ENCODE measurements around the gene CWC15. TPM values are rescaled to one million over a fixed set of nuclear protein-coding genes. Genes with fewer than 3 reads are reported as not detected.

Gene CWC15
- polyA plus RNA-seq, 1 of the 3 experiments (the other 2 are of a cell fraction), result 27.0 TPM

DNA sequence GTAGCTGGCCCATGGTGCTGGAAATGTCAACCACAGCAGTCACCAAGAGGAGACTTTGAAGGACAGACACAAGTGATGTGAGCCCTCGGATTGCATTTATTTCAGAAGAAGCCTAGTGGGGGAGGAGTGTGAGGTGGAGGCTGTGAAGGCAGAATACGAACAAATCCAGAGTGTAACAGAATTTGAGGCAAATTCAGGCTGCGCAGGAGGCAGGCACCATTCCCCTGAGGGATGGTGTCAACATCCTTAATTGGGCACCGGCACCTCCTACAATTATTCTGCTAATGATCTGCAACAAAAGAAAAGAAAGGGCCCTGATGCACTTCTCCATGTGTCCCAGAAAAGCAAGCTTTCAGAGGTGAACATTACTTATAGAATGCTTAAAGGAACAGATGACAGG is 32.2 kb downstream of the CWC15 start:
- no peak overlapping the region for H3K27ac ChIP-seq (ENCODE audit: low read depth in 2 of 2, low read length in 1 of 2)
- no peaks in the 10 kb centered on the region for H4K20me1 ChIP-seq (ENCODE audit: insufficient read depth)
- peaks cover 18% of the 10 kb centered on the region for H3F3A ChIP-seq (replicated peaks; ENCODE audit: insufficient read depth)
- H3K27me3 ChIP-seq (ENCODE audit: insufficient read depth), result no peaks in the 10 kb centered on the region
- H3K79me2 ChIP-seq (ENCODE audit: insufficient read depth), result no peaks in the 10 kb centered on the region
- TF ChIP-seq NRF1 (IDR thresholded peaks at IDR 0.05; ENCODE audit: low read depth, low read length) (no peak), FOXJ3 (CRISPR knock-in tag; IDR thresholded peaks at IDR 0.05) (no peak), JUND (IDR thresholded peaks at IDR 0.05) (no peak), RXRA (IDR thresholded peaks at IDR 0.05; ENCODE audit: borderline replicate concordance, low read depth) (no peak), FOXM1 (IDR thresholded peaks at IDR 0.05; ENCODE audit: low read depth) (no peak), MXI1 (IDR thresholded peaks at IDR 0.05; ENCODE audit: low read depth, low read length) (no peak), FOSL2 (IDR thresholded peaks at IDR 0.05; ENCODE audit: borderline replicate concordance, low read depth) (no peak), GATA2 (CRISPR knock-in tag; IDR thresholded peaks at IDR 0.05) (no peak)
- TF ChIP-seq, protein P1, sequence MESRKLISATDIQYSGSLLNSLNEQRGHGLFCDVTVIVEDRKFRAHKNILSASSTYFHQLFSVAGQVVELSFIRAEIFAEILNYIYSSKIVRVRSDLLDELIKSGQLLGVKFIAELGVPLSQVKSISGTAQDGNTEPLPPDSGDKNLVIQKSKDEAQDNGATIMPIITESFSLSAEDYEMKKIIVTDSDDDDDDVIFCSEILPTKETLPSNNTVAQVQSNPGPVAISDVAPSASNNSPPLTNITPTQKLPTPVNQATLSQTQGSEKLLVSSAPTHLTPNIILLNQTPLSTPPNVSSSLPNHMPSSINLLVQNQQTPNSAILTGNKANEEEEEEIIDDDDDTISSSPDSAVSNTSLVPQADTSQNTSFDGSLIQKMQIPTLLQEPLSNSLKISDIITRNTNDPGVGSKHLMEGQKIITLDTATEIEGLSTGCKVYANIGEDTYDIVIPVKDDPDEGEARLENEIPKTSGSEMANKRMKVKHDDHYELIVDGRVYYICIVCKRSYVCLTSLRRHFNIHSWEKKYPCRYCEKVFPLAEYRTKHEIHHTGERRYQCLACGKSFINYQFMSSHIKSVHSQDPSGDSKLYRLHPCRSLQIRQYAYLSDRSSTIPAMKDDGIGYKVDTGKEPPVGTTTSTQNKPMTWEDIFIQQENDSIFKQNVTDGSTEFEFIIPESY (IDR thresholded peaks at IDR 0.05; ENCODE audit: borderline replicate concordance, low read depth), result no peak
- TF ChIP-seq, protein P2, sequence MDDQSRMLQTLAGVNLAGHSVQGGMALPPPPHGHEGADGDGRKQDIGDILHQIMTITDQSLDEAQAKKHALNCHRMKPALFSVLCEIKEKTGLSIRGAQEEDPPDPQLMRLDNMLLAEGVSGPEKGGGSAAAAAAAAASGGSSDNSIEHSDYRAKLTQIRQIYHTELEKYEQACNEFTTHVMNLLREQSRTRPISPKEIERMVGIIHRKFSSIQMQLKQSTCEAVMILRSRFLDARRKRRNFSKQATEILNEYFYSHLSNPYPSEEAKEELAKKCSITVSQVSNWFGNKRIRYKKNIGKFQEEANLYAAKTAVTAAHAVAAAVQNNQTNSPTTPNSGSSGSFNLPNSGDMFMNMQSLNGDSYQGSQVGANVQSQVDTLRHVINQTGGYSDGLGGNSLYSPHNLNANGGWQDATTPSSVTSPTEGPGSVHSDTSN (IDR thresholded peaks at IDR 0.05), result no peak
- H3K4me2 ChIP-seq, result no peak overlapping the region
- ChIA-PET CTCF (interaction anchor here (1.5 to 1.8 kb wide), 2 partner anchors 10 to 28 kb away, joined by 3 to 4 read pairs; no protein-coding TSS in a partner anchor), POLR2A (no interaction called here)
- 88% methylated on average over 4 of the region's 4 CpGs for WGBS (ENCODE audit: low lambda C conversion rate)
- H3K9ac ChIP-seq, result no peak overlapping the region
- H3K4me1 ChIP-seq (ENCODE audit: control insufficient read depth in 1 of 2, insufficient read depth in 2 of 2, low read depth in 1 of 2, low read length in 1 of 2), result peaks cover 7 to 11% of the 10 kb centered on the region in 2 experiments
- no peak for DNase-seq
- no peak overlapping the region for H2AFZ ChIP-seq (ENCODE audit: low read depth)
- no peak overlapping the region for H3K4me3 ChIP-seq (ENCODE audit: low read depth in 2 of 2, low read length in 1 of 2)
- no peaks in the 10 kb centered on the region for H3K9me3 ChIP-seq
- no peaks in the 10 kb centered on the region for H3K9me2 ChIP-seq
- no peaks in the 10 kb centered on the region for H3K36me3 ChIP-seq (replicated peaks in 1 of 2; ENCODE audit: control insufficient read depth in 1 of 2, insufficient read depth in 2 of 2, low read length in 1 of 2)

DNA sequence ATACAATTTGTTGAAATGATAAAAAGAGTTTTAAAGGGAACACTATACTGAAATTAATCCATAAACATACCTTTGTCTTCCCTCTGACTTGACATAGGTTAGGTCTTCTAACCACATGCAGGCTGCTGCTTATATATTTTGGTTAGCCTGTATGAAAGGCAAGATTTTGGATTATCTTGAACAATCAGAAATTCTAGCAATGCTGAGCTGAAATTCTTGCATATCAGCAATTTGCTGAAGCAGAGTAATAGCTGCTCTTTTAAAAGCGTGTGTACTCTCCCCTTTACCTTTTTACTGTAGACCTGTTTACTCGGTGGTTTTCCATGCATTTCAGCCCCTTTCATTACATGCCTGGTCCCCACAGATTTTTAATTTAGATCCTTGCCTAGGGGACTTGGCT is 34.0 kb downstream of the CWC15 start:
- H3K27me3 ChIP-seq (ENCODE audit: insufficient read depth), result no peaks in the 10 kb centered on the region
- peaks cover 26% of the 10 kb centered on the region for H3F3A ChIP-seq (replicated peaks; ENCODE audit: insufficient read depth)
- H3K4me2 ChIP-seq, result no peak overlapping the region
- no peak overlapping the region for H2AFZ ChIP-seq (ENCODE audit: low read depth)
- WGBS (ENCODE audit: low lambda C conversion rate), result 92% methylated on average over 2 of the region's 2 CpGs
- POLR2A ChIA-PET, result no interaction called here
- no peak for TF ChIP-seq TCF12 (IDR thresholded peaks at IDR 0.05)
- no peak for TF ChIP-seq YY1 (IDR thresholded peaks at IDR 0.05; ENCODE audit: low read depth)
- no peak for TF ChIP-seq ELF1 (IDR thresholded peaks at IDR 0.05)
- no peak for TF ChIP-seq POLR2AphosphoS5 (IDR thresholded peaks at IDR 0.05; ENCODE audit: low read depth, low read length)
- TF ChIP-seq, protein P1 (IDR thresholded peaks at IDR 0.05; ENCODE audit: borderline replicate concordance, low read depth), result no peak
- TF ChIP-seq, protein P3, sequence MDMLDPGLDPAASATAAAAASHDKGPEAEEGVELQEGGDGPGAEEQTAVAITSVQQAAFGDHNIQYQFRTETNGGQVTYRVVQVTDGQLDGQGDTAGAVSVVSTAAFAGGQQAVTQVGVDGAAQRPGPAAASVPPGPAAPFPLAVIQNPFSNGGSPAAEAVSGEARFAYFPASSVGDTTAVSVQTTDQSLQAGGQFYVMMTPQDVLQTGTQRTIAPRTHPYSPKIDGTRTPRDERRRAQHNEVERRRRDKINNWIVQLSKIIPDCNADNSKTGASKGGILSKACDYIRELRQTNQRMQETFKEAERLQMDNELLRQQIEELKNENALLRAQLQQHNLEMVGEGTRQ (IDR thresholded peaks at IDR 0.05; ENCODE audit: borderline replicate concordance, low read depth, low read length), result no peak
- CTCF ChIA-PET, result no interaction called here
- H3K4me3 ChIP-seq (ENCODE audit: low read depth in 2 of 2, low read length in 1 of 2), result no peak overlapping the region
- H3K9ac ChIP-seq, result no peak overlapping the region
- H3K27ac ChIP-seq (ENCODE audit: low read depth in 2 of 2, low read length in 1 of 2), result peak overlapping the region; percentile 84 to 96; a peak in 3 of 4 replicates
- H3K36me3 ChIP-seq (replicated peaks in 1 of 2; ENCODE audit: control insufficient read depth in 1 of 2, insufficient read depth in 2 of 2, low read length in 1 of 2), result no peaks in the 10 kb centered on the region
- H3K79me2 ChIP-seq (ENCODE audit: insufficient read depth), result no peaks in the 10 kb centered on the region
- H3K4me1 ChIP-seq (ENCODE audit: control insufficient read depth in 1 of 2, insufficient read depth in 2 of 2, low read depth in 1 of 2, low read length in 1 of 2), result peaks cover 19 to 20% of the 10 kb centered on the region in 2 experiments
- H3K9me2 ChIP-seq, result no peaks in the 10 kb centered on the region
- no peaks in the 10 kb centered on the region for H4K20me1 ChIP-seq (ENCODE audit: insufficient read depth)
- DNase-seq, result no peak
- no peaks in the 10 kb centered on the region for H3K9me3 ChIP-seq
